ENCODE data around the gene HRCT1. TPM values are rescaled to one million over a fixed set of nuclear protein-coding genes. Genes with fewer than 3 reads are reported as not detected.

The HRCT1 gene
- total RNA-seq (2022; extraction: Qiagen RNA extraction; ENCODE audit: low read depth) = 0.18 to 0.61 TPM (median 0.26 TPM) in 4 of 5 replicates, not detected in the other

GRCh38 chr9:35905912-35906679 is at the start of gene HRCT1:
Gene HRCT1, plus strand, starts transcription at chr9:35906202. Its CDS starts 86 bp downstream, at chr9:35906288.

DNA sequence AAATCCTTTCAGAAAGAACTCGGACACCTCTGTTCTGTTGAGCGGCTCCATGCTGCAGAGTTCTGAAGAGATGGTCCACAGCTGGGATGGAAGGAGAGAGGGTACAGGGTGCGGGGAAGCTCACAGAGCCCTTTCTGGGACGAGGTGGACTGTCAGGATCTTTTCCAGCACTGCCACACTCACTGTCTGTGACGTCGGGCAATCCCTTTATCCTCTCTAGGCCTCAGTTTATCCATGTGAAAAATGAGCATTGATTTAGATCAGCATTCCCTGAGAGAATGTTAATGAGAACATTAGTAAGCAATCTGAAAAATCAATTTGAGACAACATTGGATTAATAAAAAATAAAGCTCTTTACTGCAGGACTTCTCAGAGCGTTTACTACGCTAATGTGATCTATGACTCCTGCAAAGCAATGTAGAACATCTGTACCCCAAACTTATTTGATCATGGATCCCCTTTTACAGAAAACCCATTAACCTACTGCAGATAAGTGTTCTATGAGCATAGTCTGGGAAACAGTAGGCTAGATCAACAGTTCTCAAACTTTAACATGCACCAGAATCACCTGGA is 35.6 kb upstream of the HRCT1 start, which contains the start of gene OR13J1:
Gene OR13J1, minus strand, starts transcription at position 51 of the 573 bp plus-strand sequence. Its CDS starts 0 bp downstream, at position 51.

GRCh38 chr9:35909274-35909673 is 3.3 kb downstream of the HRCT1 start, which contains the start of gene SPAAR:
Gene SPAAR, plus strand, starts transcription at chr9:35909490. Its CDS starts 974 bp downstream, at chr9:35910464.

Other genes with a start within 250 kb of the HRCT1 start
- gene RMRP, start 248.2 kb upstream of the HRCT1 start, total RNA-seq (2022; extraction: Qiagen RNA extraction; ENCODE audit: low read depth) = 7.2 to 17.6 TPM (median 8.8 TPM) in 3 of 5 replicates, not detected in the others
- 19.3 to 29.9 TPM (median 27.5 TPM) in 5 replicates for gene CCDC107, start 247.9 kb upstream of the HRCT1 start, total RNA-seq (2022; extraction: Qiagen RNA extraction; ENCODE audit: low read depth)
- gene ARHGEF39, start 241.0 kb upstream of the HRCT1 start, total RNA-seq (2022; extraction: Qiagen RNA extraction; ENCODE audit: low read depth) = 14.7 to 19.5 TPM (median 18.0 TPM) in 5 replicates
- gene CA9, start 232.3 kb upstream of the HRCT1 start, total RNA-seq (2022; extraction: Qiagen RNA extraction; ENCODE audit: low read depth) = 3.0 to 7.1 TPM (median 6.1 TPM) in 5 replicates
- gene TPM2, start 216.3 kb upstream of the HRCT1 start, total RNA-seq (2022; extraction: Qiagen RNA extraction; ENCODE audit: low read depth) = 628 to 733 TPM (median 691 TPM) in 5 replicates
- 89.5 to 138 TPM (median 130 TPM) in 5 replicates for gene TLN1, start 174.0 kb upstream of the HRCT1 start, total RNA-seq (2022; extraction: Qiagen RNA extraction; ENCODE audit: low read depth)
- 55.1 to 65.3 TPM (median 58.7 TPM) in 5 replicates for gene CREB3, start 173.5 kb upstream of the HRCT1 start, total RNA-seq (2022; extraction: Qiagen RNA extraction; ENCODE audit: low read depth)
- gene GBA2, start 157.0 kb upstream of the HRCT1 start, total RNA-seq (2022; extraction: Qiagen RNA extraction; ENCODE audit: low read depth) = 22.0 to 42.9 TPM (median 33.7 TPM) in 5 replicates
- 11.3 to 19.1 TPM (median 16.9 TPM) in 5 replicates for gene RGP1, start 156.9 kb upstream of the HRCT1 start, total RNA-seq (2022; extraction: Qiagen RNA extraction; ENCODE audit: low read depth)
- gene MSMP, start 151.9 kb upstream of the HRCT1 start, total RNA-seq (2022; extraction: Qiagen RNA extraction; ENCODE audit: low read depth) = 0.62 TPM in 1 of 5 replicates, not detected in the others
- gene NPR2, start 114.6 kb upstream of the HRCT1 start, total RNA-seq (2022; extraction: Qiagen RNA extraction; ENCODE audit: low read depth) = 3.2 to 7.5 TPM (median 6.1 TPM) in 5 replicates
- 0.32 to 0.72 TPM (median 0.56 TPM) in 4 of 5 replicates, not detected in the other for gene SPAG8, start 93.9 kb upstream of the HRCT1 start, total RNA-seq (2022; extraction: Qiagen RNA extraction; ENCODE audit: low read depth)
- gene HINT2, start 91.2 kb upstream of the HRCT1 start, total RNA-seq (2022; extraction: Qiagen RNA extraction; ENCODE audit: low read depth) = 58.4 to 99.6 TPM (median 93.8 TPM) in 5 replicates
- not detected in 5 replicates for gene FAM221B, start 77.5 kb upstream of the HRCT1 start, total RNA-seq (2022; extraction: Qiagen RNA extraction; ENCODE audit: low read depth)
- 1.8 to 4.3 TPM (median 3.1 TPM) in 5 replicates for gene TMEM8B, start 77.0 kb upstream of the HRCT1 start, total RNA-seq (2022; extraction: Qiagen RNA extraction; ENCODE audit: low read depth)
- not detected in 5 replicates for gene OR13J1, start 35.8 kb upstream of the HRCT1 start, total RNA-seq (2022; extraction: Qiagen RNA extraction; ENCODE audit: low read depth)
- 0.15 to 0.16 TPM in 2 of 5 replicates, not detected in the others for gene SPAAR, start 3.3 kb downstream of the HRCT1 start, total RNA-seq (2022; extraction: Qiagen RNA extraction; ENCODE audit: low read depth)
- not detected in 5 replicates for gene OR2S2, start 52.0 kb downstream of the HRCT1 start, total RNA-seq (2022; extraction: Qiagen RNA extraction; ENCODE audit: low read depth)
- 3.7 to 6.9 TPM (median 6.4 TPM) in 5 replicates for gene RECK, start 130.7 kb downstream of the HRCT1 start, total RNA-seq (2022; extraction: Qiagen RNA extraction; ENCODE audit: low read depth)
- 7.1 to 10.8 TPM (median 9.4 TPM) in 5 replicates for gene GLIPR2, start 230.5 kb downstream of the HRCT1 start, total RNA-seq (2022; extraction: Qiagen RNA extraction; ENCODE audit: low read depth)